PC-9 (cell line): Measurements from ENCODE around the gene RUNX2.

Experiments
- EZH2 ChIP-seq: fragments of 200-600 bp; sonication (generic); IDR thresholded peaks from 2 replicates; pipeline ENCODE4 v1.8.0; 2017; ENCODE audit warnings: antibody characterized with exemption, low read depth
- TF ChIP-seq, protein P1 (sequence below): fragments of 200-600 bp; sonication (generic); conservative IDR thresholded peaks from 2 replicates; pipeline ENCODE4 v1.6.1; 2017; ENCODE audit warnings: mixed run types, antibody characterized with exemption, mild to moderate bottlenecking, moderate library complexity

- TF ChIP-seq, protein P1, sequence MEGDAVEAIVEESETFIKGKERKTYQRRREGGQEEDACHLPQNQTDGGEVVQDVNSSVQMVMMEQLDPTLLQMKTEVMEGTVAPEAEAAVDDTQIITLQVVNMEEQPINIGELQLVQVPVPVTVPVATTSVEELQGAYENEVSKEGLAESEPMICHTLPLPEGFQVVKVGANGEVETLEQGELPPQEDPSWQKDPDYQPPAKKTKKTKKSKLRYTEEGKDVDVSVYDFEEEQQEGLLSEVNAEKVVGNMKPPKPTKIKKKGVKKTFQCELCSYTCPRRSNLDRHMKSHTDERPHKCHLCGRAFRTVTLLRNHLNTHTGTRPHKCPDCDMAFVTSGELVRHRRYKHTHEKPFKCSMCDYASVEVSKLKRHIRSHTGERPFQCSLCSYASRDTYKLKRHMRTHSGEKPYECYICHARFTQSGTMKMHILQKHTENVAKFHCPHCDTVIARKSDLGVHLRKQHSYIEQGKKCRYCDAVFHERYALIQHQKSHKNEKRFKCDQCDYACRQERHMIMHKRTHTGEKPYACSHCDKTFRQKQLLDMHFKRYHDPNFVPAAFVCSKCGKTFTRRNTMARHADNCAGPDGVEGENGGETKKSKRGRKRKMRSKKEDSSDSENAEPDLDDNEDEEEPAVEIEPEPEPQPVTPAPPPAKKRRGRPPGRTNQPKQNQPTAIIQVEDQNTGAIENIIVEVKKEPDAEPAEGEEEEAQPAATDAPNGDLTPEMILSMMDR: no peak
- no peak for TF ChIP-seq EZH2
Measured at GRCh38 chr6:45556828-45557227, 228.7 kb downstream of the RUNX2 start.
